SK-N-SH treated with all-trans-retinoic acid at 6 μM for 48 hours (cell line): ENCODE results near the gene BLOC1S1.

Experiments
- TCF4 ChIP-seq: fragments of 250-450 bp; sonication (Bioruptor Pico); IDR thresholded peaks from 2 replicates; pipeline ENCODE4 v1.8.0; 2021; ENCODE audit warnings: mild to moderate bottlenecking, moderate library complexity, borderline replicate concordance
- ZFP30 ChIP-seq: fragments of 450-650 bp; formaldehyde crosslinking; IDR thresholded peaks from 2 replicates; pipeline ENCODE4 v1.5.0; 2022; ENCODE audit warnings: mild to moderate bottlenecking, moderate library complexity
- TF ChIP-seq, protein P1 (sequence below): fragments of 250-450 bp; sonication (Bioruptor Pico); IDR thresholded peaks from 2 replicates; pipeline ENCODE4 v1.5.1; 2020; ENCODE audit warnings: low read depth, mild to moderate bottlenecking, moderate library complexity
- TF ChIP-seq, protein P2 (sequence below): fragments of 250-450 bp; sonication (Bioruptor Pico); IDR thresholded peaks from 2 replicates; pipeline ENCODE4 v1.5.1; 2021; ENCODE audit warnings: mild to moderate bottlenecking, moderate library complexity

DNA sequence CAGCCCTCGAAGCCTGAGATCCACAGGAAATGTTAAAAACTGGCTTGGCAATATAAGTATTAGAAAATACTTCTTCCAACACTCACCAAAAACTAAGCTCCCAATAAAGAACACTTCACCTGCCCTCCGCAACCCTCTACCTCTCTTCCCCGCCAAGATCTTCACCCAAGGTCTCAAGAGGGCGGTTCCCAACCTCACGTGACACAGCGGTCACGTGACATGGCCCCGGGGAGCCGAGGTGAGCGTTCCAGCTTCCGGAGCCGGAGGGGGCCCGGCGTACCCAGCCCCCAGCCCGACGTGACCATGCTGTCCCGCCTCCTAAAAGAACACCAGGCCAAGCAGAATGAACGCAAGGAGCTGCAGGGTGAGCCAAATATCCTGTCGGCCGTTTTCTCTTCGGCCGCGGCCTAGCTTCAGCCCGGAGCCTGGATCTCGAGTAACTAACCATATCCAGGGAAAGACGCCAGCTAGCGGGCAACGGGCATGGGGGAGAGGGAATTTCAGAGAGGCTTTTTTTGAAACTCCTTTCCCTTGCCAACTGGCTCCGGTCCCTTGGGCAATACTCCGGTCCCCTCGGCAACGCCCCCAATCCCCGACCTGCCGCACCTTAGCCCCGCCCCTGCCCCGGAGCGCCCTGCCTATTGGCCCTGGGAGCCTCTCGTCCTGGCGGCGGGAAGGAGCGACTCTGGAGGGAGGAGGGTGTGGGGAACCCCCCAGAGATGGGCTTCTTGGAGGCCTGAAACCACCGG, at the start of gene BLOC1S1:
- TF ChIP-seq TCF4 (CRISPR knock-in tag) (no peak), ZFP30 (CRISPR knock-in tag) (no peak)
- TF ChIP-seq, protein P1, sequence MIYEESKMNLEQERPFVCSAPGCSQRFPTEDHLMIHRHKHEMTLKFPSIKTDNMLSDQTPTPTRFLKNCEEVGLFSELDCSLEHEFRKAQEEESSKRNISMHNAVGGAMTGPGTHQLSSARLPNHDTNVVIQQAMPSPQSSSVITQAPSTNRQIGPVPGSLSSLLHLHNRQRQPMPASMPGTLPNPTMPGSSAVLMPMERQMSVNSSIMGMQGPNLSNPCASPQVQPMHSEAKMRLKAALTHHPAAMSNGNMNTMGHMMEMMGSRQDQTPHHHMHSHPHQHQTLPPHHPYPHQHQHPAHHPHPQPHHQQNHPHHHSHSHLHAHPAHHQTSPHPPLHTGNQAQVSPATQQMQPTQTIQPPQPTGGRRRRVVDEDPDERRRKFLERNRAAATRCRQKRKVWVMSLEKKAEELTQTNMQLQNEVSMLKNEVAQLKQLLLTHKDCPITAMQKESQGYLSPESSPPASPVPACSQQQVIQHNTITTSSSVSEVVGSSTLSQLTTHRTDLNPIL (CRISPR knock-in tag), result peak; percentile 30; the same call in 1 of the 2 replicates
- TF ChIP-seq, protein P2, sequence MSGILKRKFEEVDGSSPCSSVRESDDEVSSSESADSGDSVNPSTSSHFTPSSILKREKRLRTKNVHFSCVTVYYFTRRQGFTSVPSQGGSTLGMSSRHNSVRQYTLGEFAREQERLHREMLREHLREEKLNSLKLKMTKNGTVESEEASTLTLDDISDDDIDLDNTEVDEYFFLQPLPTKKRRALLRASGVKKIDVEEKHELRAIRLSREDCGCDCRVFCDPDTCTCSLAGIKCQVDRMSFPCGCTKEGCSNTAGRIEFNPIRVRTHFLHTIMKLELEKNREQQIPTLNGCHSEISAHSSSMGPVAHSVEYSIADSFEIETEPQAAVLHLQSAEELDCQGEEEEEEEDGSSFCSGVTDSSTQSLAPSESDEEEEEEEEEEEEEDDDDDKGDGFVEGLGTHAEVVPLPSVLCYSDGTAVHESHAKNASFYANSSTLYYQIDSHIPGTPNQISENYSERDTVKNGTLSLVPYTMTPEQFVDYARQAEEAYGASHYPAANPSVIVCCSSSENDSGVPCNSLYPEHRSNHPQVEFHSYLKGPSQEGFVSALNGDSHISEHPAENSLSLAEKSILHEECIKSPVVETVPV (CRISPR knock-in tag), result no peak
